GM12873 (cell line): ENCODE results near the gene SNCA.

Experiments used
- TF ChIP-seq, protein P1 (sequence below): IDR thresholded peaks from 2 replicates; pipeline ENCODE4 v1.5.1; 2012; ENCODE audit warnings: low read depth, mild to moderate bottlenecking, moderate library complexity, low read length, control low read depth; ENCODE audit not compliant: insufficient read depth; ENCODE audit errors: missing control alignments

The SNCA gene

GRCh38 chr4:89684536-89684935, 152.4 kb downstream of the SNCA start:
- TF ChIP-seq, protein P1, sequence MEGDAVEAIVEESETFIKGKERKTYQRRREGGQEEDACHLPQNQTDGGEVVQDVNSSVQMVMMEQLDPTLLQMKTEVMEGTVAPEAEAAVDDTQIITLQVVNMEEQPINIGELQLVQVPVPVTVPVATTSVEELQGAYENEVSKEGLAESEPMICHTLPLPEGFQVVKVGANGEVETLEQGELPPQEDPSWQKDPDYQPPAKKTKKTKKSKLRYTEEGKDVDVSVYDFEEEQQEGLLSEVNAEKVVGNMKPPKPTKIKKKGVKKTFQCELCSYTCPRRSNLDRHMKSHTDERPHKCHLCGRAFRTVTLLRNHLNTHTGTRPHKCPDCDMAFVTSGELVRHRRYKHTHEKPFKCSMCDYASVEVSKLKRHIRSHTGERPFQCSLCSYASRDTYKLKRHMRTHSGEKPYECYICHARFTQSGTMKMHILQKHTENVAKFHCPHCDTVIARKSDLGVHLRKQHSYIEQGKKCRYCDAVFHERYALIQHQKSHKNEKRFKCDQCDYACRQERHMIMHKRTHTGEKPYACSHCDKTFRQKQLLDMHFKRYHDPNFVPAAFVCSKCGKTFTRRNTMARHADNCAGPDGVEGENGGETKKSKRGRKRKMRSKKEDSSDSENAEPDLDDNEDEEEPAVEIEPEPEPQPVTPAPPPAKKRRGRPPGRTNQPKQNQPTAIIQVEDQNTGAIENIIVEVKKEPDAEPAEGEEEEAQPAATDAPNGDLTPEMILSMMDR = no peak

GRCh38 chr4:89682808-89683207, 154.2 kb downstream of the SNCA start:
- TF ChIP-seq, protein P1 = no peak

- TF ChIP-seq, protein P1 = no peak
Measured at GRCh38 chr4:89681671-89682070, 155.3 kb downstream of the SNCA start.

DNA sequence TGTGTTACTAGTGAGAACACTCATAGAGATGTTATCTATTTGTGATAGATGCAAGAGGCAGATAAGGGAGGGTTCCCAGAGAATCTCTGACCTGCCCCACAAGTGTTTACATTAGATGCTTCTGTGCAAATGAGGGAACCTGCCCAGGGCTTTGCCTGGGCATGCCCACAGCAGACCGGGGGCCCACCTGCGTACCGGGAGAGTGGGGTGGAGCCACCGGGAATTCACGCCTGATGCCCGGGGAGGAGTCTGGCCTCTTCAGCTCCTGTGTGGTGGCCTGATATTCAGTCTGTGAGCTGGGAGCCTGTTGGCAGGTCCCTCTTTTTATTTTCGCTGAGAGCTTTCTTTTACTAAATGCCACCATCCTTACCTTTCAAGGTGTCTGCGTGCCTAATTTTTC, 155.7 kb downstream of the SNCA start:
- TF ChIP-seq, protein P1 = no peak

DNA sequence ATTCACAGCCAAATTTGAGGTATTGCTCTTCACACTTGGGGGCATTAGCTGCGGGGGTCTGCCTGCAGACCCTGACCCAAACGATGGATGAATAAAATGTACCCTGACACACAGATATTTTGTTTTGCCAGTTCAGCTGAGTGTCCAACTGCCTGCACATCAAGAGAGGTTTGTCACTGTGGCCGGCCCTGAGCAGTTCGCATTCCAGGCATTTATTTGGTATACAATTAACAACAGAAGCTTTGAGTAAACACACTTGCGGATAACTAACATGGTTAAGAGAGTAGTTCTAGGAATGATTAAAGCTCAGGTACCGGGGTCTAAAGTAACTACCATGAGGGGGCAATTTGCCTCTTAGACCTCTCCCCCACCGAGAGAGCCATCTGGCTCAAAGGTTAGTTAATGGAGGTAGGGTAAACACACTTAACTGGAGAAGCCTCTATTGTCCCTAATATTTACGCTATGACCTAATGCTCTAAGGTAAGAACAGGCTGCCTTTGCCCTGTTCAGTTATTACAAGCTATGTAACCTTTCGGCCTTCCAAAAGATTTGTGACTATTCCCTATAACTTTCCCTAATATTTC, 162.0 kb downstream of the SNCA start:
- TF ChIP-seq, protein P1 = no peak
